Stimulated activated CD8-positive, alpha-beta memory T cell treated with anti-CD3 and anti-CD28 coated beads, Interleukin-4, amount 100 ng/mL, for 4 hours (primary cell): Measurements from ENCODE around the gene ECHS1.

Experiments
- DNase-seq, 2 donors: peaks; one replicate each; pipeline ENCODE4 v3.0.0-alpha.2; 2020; ENCODE audit warnings: low read depth in 2 of 2, low spot score in 1 of 2

Gene ECHS1

GRCh38 chr10:133343558-133343957 lies 29.6 kb downstream of the ECHS1 start:
- no peak for DNase-seq

DNA sequence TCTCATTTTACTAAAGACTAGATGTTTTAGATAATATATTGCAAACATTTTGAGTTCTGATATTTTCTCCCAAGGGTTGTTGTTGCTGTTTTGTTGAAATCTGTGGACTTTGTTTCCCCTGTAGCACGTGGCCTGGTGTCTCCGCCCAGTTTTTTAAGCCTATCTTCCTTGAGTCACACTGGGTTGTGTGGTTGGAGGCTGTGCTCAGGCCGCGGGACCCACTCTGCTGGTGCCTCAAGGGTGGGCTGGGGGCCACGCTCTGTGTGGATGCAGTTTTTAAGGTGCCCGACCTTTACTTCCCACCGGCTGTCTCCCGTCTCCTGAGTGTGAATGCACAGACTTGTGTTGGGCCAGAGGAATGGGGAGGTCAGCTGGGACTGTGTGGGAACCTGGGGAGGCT lies 30.2 kb downstream of the ECHS1 start:
- no peak for DNase-seq

- no peak for DNase-seq
Measured at GRCh38 chr10:133341983-133342382, 31.2 kb downstream of the ECHS1 start.

DNA sequence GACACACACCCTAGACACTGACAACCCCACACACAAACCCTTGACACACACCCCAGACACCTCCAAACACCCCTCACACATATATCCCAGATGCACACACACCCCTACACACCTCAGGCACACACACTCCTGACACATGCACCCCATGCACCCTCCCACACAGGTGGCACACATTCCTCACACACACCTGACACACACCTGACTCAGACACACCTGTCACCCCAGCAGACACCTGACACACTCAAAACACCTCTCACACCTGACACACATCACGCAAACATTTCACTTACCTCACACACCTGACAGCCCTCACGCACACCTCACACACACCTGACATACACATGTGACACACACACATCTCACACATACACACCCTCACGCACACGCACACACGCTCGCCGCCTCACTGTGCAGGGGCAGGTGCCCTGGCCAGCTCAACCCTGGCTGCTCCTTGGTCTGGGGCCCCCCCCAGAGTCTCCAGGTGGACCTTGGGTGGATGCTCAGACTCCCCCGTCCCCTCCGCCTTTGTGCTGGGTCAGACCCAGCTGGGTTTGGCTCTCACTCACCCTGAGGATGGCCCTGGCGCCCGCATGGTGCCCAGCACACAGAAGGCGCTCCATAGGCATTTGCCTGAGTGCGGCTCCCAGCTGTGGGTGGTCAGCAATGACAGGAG lies 33.3 kb downstream of the ECHS1 start:
- DNase-seq = no peak

GRCh38 chr10:133338080-133339071 lies 34.8 kb downstream of the ECHS1 start:
- DNase-seq = no peak

DNA sequence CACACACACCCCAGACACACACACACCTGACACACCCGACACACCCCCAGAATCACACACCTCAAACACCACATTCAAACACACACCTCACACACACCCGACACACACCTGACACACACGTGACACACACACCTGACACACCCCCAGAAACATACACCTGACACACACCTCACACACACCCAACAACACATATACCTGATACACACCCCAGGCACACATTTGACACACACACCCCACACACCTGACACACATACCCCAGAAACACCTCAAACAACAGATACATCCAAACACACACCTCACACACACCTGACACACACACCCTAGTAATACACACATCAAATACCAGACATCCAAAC lies 35.8 kb downstream of the ECHS1 start:
- no peak for DNase-seq

DNA sequence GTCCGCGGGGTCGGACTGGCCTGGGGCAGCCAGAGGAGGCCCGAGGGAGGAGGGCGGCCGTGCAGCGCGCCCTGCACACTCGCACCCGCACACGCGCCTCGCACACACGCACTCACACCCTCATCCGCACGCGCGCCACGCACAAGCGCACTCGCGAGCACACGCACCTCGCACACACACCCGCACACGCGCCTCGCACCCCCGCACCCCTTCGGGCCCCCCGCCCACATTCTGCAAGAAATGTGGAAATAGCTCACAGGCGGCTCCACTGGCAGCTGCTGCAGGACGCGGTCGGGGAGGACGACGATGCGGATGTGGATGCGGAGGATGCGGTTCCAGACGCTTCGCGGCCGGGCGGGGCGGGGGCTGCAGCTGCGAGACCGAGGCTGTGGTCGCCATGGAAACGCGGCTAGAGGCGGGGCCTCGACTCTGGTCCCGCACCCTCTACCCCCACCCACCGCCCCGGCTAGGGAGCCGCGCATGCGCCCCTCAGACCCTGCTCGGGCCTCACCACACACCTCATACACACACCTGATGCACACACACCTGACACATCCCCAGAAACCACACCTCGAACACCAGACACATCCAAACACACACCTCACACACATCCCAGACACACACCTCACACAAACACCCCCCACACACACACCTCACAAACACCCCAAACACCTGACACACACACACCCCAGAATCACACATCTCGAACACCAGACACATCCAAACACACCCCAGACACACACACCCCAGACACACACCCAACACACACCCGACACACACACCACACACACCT lies 36.4 kb downstream of the ECHS1 start, which contains the start of gene CALY:
CALY (minus strand) TSS at position 320 of the 793 bp plus-strand sequence. CDS start 7,907 bp downstream, outside the sequence.
- peak; percentile 54 to 62 for DNase-seq

DNA sequence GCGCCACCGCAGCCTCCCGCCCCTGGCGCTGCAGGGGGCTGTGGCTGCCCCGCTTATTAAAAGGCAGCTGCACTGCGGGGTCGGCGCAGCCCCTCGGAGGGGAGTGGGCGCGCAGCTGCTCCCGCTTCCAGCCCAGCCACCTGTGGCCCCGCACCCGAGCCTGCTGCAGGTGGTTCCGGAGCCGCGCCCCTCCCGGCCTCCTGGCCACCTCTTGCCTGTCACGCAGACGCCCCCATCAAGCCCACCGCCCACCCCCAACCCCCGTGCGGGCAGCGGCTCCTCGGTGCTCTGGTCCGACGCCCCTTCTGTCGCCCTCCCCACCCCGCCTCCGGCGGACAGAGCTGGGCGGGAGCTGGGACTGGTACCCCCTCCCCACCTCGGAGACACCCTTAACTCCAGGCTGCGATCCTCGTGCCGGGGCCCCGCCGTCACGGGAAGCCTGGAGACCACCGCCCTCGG lies 37.0 kb downstream of the ECHS1 start:
- no peak for DNase-seq

DNA sequence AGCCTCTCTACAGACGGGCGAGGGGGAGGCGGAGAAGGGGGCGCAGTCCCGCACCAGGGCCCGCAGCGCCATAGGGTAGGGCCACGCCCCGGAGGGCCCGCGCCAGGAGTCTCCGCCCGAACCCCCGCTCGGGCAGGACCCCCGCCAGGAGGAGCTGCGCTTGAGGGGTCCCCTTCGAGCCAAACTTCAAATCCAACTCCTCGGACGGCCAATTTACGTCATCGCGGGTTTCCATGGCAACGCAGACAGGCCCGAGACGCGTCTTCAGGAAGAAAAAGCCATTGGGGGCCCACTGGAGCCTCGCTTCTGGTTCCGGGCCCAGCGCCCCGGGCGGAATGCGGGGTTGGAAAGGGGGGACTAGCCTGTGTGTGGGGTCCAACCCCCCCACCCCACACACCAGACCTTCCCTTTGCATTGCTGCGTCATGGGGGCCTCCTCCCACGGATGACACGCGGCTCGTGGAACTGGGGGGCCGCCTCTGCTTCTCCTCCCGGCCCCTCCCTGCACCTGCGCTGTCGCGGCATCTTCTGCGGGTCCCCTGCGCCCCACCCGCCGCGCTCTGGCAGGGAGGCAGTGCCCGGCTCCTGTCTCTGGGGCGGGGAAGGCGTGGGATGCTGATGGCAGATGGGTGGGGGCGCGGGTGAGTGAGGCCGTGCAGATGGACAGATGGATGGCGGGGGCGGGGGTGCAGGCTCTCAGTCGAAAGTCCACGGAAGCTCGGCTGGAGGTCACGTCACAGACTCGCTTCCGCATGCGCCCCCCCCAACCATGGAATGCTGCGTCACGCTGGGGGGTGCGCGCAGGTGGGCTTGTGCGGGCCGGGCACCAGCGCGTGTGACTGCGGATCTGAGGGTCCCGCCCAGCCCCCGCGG lies 37.7 kb downstream of the ECHS1 start:
- DNase-seq = peak; percentile 60 to 66

DNA sequence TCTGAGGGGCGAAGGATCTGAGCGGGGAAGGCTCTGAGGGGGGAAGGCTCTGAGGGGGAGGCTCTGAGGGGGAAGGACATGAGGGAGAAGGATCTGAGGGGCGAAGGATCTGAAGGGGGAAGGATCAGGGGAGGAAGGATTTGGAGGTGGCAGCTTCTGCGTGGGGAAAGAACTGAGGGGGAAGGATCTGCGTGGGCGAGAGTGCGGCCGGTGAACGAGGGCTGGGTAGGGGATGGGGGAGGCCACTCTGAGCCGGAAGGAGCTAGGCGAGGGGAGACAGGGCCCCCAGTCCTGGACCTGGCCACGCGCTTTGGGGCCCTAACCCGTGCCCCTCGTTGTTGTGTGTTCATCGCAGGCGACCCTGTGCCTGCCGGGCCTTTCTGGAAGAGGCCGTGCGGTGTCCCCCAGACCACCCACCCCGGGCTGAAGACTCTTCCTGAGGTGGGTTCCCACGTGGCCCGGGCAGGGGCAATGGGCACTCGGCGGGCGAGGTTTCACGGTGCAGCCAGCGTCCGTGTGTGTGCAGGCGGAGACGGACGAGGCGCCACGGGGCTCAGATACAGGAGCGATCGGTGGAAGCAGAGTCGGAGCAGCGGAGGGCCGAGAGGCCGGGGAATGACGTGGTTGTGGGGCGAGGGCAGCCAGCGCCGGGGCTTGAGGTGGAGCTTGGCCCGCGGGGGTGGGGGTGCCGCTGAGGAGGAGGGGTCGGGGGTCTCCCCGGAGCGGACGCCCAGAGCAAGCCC lies 38.5 kb downstream of the ECHS1 start:
- no peak for DNase-seq

DNA sequence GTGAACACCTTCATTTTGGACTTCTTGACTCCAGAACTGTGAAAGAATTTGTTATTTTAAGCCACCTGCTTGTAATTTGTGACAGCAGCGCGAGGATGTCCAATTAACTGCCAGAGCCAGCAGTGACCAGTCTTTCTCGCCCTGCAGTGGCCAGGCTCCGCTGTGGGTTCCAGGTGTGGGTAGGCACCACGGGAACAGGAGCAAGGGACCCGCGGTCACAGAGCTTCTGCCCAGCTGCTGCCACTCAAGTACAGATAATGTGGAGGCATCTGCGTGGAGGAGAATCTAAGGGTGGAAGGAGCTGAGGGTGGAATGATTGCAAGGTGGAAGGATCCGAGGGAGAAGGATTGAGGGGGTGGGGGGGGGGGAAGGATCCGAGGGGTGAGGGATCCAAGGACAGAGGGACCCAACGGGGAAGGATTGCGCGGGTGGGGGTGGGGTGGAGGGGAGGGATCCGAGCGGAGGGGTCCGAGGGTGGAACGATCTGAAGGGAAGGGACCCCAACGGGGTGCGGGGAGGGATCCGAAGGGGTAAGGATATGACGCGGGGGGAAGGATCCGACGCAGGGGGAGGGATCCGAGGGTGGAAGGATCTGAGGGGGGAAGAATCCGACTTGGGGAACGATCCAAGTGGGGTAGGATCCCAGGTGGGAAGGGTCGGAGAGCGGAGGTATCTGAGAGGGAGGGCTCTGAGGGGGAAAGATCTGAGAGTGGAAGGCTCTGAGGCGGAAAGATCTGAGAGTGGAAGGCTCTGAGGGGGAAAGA lies 40.0 kb downstream of the ECHS1 start:
- DNase-seq = no peak

DNA sequence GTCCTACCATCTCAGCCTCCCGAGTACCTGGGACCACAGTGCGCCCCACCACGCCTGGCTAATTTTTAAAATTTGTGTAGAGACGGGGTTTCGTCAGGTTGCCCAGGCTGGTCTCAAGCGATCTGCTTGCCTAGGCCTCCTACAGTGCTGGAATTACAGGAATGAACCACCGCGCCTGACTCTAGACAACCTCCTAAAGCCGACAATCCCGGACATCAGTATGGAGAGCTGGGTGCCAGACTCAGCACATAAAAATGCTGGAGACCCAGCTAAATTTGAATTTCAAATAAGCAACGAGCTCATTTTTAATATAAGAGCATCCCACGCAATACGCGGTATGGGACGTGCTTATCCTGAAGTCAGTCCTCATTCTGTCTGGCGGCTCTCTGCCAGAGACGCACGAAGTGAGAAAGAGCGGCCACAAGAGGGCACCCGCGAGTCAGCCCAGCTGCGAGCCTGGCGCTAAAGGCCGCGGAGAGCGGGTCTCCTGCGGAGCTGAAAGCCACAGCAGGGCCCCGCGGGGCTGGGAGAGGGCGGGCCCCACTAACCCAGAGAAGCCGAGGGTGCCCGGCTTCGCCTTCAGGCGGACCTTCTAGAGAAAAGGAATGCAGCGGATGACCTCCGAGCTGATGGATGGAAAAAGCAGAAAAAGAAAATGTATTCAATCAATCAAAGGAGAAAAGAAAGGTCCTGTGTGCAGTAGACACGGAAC lies 43.5 kb downstream of the ECHS1 start:
- DNase-seq = peak; percentile 68 to 82

DNA sequence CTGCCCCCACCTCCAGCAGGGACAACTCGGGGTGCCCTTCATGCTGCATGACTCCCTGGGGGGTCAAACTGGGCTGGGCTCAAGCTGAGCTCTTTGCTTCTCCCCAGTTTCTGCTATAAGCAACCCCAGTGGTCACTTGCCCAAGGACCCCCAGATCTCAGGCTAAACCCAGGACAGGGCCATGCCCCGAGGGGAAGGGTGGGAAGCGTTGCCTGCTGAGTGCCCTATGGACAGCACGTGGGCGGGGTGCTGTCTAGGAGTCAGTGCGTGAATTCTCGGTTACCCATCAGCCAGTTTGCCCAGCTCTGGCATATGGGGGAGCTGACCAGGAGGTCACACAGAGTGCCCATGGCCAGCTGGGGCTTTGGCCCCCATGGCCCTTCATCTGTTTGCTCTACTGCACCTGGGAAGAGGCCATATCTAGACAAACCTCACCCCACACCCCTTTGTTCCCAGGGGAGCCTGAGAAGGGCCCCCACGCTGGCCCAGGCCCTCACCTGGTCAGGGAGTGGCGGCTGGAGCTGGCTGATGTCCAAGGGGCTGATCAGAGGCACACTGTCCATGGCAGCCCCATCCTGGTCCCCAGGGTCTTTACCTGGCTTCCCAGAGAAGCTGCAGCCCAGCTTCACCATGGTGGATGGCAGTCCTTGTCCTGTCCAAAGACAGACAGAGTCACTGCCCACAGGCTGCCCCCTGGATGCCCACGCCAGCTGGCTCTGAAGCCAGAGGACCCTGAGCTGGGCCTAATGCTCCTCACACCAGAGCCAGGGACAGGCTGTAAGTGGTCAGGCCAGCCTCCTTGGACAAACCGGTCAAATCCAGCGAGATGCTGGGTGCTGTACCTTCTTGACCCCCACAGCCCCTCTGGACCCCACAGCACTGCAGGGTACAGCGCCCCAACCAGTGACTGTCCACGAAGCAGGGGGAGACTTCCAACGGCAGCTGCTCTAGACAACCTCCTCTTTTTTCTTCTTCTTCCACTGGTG lies 44.5 kb downstream of the ECHS1 start:
- no peak for DNase-seq

DNA sequence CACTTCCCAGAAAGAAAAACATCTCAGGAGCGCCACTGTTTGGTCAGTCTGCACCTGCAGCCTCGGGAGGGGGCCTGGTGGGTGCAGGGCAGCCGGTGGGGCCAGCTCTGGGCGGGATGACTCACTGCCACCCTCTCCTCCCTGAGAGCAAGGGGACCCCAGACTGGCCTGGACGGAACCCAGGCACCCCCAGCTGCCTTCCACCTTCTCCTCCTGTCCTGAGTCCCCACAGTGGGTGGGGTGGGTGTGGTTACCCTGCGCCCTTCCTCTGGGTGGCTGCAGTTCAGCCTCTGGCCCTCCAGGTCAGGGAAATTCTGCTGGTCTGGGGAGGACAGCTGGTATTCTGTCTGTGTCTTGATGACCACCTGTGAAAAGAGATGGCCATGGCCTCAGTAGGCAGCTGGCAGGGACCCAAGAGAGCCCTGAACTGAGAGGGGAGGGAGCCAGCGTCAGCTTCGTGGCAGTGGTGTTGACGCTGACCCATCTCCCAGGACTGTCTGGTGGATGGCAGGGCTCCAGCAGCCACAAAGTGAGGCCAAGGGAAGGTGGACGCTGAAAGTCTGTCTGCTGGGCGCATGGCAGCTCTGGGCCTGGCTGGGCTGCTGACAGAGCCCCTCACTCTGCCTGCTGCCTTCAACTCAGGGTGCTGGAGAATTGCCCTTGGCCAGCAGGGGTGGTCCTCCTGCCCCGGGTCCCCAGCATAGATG lies 45.4 kb downstream of the ECHS1 start:
- DNase-seq = no peak

DNA sequence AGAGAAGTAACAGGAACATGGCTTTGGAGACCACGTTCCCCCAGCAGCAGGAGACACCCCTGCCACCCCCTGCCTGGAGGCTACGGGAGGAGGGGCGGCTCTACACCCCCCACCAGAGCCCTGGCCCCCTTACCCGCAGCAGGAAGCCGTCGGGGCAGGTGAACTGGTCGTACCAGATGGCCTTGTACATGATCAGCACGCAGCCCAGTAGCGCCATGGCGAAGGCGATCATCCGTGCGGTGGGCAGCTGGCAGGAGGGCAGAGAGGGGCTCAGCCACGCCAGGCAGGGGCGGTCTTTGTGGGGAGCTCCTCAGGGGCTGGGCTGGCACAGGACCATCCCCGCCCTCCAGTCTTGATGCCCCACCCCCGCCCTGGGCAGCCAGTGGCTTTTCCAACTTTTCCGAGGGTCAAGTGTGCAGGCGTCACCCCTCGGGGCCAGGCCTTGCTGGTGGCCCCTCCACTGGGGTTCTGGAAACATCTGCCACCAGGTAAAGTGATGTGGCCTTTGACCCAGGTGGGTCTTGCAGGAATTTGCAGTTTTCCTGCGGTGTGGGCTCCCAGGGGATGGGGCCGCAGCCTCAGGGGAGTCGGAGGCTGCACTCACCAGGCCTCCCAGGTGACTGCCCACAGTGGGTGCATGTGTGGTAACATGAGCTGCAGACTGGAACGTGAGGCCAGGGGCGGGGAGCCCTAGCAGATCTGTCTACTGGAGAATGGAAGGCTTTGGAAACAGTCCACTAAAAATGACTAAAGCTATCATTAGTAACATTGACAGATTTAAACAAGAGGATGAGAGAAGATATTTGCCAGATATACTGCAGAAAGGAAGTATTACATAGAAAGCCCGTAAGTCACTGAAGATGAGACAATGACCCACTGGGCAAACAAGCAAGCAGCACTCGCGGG lies 46.2 kb downstream of the ECHS1 start:
- no peak for DNase-seq

DNA sequence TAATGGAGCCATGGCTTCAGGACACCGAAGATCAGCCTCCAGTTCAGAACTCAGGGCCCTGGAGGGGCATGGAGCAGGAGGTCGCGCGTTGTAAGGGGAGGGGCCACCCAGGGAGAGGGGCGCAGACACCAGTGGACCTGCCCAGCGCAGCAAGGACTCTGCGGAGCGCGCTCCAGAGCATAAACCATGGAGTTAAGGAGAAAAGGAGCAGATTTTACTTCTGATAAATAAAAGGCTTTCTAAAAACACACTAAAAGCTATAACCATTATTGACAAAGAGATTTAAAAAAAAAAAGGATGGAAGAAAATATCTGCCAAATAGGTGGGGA lies 47.0 kb downstream of the ECHS1 start:
- no peak for DNase-seq
